Gastrocnemius medialis (tissue), 4 donors: ENCODE data around the gene FERMT2.

Experiments used
- POLR2A ChIP-seq, 2 donors: fragments of 450-650 bp; IDR thresholded peaks; one replicate each; pipeline ENCODE4 v1.6.1; 2017; ENCODE audit warnings: antibody characterized with exemption in 2 of 2, mild to moderate bottlenecking in 2 of 2, moderate library complexity in 2 of 2
- TF ChIP-seq, protein P1 (sequence below), 5 experiments: fragments of 450-650 bp in 3 of 5; fragments of 200-600 bp in 2 of 5; sonication (generic) in 2 of 5; IDR thresholded peaks in 4 of 5; conservative IDR thresholded peaks in 1 of 5; 1 replicate in 4 of 5; 2 replicates in 1 of 5; pipeline ENCODE4 v1.5.1; 2016 to 2019; ENCODE audit warnings: antibody characterized with exemption in 5 of 5, mild to moderate bottlenecking in 3 of 5, moderate library complexity in 3 of 5

DNA sequence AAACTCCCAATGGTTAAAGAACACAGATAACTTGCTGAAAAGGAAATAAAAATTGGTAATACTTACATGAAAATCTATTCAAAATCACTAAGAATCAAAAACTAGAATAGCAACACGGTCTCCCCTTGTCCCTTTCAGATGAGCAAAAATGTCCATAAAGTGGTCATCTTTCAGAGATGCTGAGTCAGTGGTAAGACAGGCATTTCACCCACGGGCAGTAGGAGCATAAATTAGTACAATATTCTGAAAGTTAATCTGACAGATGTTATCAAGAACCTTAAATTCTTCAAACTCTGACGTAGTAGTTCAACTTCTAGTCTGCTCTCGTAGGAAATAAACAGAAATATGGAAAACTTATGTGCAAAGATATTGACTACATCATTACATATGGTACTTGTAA lies 126.4 kb downstream of the FERMT2 start:
- TF ChIP-seq, protein P1, sequence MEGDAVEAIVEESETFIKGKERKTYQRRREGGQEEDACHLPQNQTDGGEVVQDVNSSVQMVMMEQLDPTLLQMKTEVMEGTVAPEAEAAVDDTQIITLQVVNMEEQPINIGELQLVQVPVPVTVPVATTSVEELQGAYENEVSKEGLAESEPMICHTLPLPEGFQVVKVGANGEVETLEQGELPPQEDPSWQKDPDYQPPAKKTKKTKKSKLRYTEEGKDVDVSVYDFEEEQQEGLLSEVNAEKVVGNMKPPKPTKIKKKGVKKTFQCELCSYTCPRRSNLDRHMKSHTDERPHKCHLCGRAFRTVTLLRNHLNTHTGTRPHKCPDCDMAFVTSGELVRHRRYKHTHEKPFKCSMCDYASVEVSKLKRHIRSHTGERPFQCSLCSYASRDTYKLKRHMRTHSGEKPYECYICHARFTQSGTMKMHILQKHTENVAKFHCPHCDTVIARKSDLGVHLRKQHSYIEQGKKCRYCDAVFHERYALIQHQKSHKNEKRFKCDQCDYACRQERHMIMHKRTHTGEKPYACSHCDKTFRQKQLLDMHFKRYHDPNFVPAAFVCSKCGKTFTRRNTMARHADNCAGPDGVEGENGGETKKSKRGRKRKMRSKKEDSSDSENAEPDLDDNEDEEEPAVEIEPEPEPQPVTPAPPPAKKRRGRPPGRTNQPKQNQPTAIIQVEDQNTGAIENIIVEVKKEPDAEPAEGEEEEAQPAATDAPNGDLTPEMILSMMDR (IDR thresholded peaks at IDR 0.05 in 4 of 5, conservative IDR thresholded peaks at IDR 0.05 in 1 of 5) = no peak
- no peak for TF ChIP-seq POLR2A (IDR thresholded peaks at IDR 0.05)
